ENCODE measurements around the gene PKDCC.

The PKDCC gene

DNA sequence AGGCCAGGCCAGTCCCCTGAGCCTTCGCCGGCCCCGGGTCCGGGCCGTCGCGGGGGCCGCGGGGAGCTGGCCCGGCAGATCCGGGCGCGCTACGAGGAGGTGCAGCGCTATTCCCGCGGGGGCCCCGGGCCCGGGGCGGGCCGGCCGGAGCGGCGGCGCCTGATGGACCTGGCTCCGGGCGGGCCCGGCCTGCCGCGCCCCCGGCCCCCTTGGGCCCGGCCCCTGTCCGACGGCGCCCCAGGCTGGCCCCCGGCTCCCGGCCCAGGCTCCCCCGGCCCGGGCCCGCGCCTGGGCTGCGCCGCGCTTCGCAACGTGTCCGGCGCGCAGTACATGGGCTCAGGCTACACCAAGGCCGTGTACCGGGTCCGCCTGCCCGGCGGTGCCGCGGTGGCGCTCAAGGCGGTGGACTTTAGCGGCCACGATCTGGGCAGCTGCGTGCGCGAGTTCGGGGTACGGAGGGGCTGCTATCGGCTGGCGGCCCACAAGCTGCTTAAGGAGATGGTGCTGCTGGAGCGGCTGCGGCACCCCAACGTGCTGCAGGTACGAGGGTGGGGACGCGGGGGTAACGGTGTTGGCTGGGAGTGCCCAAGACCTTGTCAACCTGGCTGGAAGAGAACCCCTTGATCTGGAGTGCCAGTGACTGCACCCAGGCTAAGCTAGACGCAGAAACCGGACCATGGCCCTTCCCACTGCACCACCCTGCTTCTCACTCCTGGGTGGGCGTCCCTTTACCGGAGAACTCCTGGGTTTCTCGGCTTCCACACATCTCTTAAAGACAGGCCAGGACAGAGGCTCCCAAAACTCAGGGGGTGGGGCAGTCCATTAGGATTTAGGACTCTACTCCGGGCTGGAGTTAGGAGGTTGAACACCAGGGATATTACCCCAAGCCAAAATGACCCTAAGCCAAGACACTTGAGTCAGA is 739 bp downstream of the PKDCC start:
- in situ Hi-C loops (cut with MboI; ENCODE audit: low sequenced_read_pairs) = no loop called here

GRCh38 chr2:42049221-42050009 is 1.6 kb downstream of the PKDCC start:
- in situ Hi-C loops (cut with MboI; ENCODE audit: low sequenced_read_pairs) = no loop called here

DNA sequence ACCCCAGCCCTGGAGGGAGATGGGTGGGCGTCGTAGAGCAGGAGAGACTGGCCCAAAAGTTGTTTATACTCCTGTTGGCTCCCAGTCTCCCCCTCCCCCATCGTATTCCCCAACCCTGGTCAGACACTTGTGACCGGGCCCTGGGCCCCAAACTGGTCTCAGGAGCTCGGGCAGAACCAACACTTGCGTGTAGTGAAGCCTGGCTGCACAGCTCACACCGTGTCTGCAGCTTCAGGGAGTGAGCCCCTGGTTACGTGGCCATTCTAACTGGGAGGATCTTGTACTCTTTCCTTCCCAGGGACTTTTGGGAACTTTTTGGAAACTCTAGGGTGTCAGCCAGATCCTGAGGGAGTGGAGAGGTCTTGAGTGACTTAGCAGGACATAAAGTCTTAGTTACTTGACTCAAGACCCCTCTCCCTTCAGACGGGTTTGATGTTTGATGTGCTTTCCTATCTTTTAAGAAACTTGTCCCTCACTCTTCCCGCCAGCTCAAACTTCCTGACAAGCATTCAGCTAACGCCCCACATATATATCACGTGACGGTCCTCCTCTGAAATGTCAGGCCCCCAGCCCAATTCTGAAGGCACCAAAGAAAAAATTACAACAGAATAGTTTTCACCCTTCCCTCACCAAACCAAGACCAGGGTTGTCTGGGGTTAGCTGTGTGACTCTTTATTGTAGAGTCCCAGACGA is 2.3 kb downstream of the PKDCC start:
- in situ Hi-C loops (cut with MboI; ENCODE audit: low sequenced_read_pairs) = no loop called here

DNA sequence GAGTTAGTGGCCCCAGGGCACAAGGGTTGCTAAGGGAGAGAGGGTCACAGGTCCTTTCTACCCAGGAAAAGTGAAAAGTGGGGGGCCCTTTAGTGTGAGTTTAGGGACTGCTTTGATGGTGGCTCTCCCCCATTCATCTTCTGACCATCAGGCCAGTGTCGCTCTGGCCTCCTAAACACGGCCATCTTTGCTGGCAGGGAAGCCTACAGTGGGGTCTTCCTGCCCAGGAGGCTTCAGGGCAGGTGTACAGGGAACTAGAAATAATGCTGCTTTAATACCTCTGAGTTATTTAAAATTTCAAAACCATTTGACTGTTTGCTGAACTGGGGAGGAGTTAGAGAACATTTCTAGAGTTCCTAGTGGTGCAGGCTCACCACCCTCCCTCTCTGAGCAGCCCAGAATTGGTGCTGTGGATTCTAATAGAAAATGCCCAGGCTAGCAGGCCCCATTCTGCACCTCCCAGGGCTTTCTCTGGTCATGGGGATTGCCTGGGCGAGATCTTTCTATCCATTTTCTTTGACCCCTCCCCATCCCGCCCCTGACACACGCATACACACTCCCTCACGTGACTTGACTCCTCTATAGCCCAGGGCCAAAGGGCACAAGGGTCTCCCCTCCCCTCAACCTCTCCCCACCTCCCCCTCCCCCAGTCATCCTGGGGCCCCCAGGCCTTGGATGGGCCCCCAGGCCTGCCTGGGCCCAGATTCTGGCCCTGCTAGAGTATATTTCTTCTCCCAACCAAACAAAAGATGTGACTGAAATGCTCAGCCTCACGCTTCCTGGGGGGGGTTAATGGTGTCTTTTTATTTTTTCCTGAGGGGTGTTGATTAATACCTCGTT is 3.1 kb downstream of the PKDCC start:
- in situ Hi-C loops (cut with MboI; ENCODE audit: low sequenced_read_pairs) = no loop called here

DNA sequence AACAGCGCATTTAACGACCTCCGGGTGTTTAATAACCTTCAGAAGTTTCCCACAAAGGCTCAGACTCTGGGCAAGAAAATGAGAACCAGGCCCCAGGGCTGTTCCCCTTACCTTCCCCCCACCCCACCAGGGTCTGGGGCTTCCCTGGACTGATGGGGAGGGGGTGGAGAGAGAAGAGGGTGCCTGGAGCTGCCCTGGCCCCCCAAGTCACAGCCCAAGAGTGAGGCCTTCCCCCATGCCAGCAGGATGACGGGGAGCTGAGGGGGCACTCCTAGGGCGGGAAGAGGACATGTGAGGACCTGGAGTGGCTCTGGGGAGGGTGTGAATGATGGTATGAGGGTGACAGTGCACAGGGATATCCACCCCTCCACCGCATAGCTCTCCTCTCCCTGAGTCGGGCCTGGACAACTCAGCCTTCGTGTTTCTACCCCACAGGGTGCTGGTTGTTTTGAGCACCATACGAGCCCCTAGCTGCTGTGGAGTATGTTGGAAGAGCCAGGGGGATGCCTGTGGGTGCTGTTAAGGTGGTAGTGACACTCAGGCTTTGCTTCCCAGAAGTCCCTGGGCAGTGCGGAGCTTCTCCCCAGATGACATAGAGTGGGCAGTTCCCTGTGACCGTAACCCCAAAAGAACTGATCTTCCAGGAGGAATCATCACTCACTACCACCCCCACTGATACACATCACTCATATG is 3.9 kb downstream of the PKDCC start:
- in situ Hi-C loops (cut with MboI; ENCODE audit: low sequenced_read_pairs) = no loop called here

GRCh38 chr2:42052702-42053481 is 5.1 kb downstream of the PKDCC start:
- in situ Hi-C loops (cut with MboI; ENCODE audit: low sequenced_read_pairs) = no loop called here

GRCh38 chr2:42053482-42053790 is 5.6 kb downstream of the PKDCC start:
- in situ Hi-C loops (cut with MboI; ENCODE audit: low sequenced_read_pairs) = no loop called here

GRCh38 chr2:42053791-42054701 is 6.2 kb downstream of the PKDCC start:
- in situ Hi-C loops (cut with MboI; ENCODE audit: low sequenced_read_pairs) = no loop called here

GRCh38 chr2:42054714-42055430 is 7.1 kb downstream of the PKDCC start:
- in situ Hi-C loops (cut with MboI; ENCODE audit: low sequenced_read_pairs) = no loop called here

GRCh38 chr2:42055573-42056514 is 8.0 kb downstream of the PKDCC start:
- in situ Hi-C loops (cut with MboI; ENCODE audit: low sequenced_read_pairs) = no loop called here

DNA sequence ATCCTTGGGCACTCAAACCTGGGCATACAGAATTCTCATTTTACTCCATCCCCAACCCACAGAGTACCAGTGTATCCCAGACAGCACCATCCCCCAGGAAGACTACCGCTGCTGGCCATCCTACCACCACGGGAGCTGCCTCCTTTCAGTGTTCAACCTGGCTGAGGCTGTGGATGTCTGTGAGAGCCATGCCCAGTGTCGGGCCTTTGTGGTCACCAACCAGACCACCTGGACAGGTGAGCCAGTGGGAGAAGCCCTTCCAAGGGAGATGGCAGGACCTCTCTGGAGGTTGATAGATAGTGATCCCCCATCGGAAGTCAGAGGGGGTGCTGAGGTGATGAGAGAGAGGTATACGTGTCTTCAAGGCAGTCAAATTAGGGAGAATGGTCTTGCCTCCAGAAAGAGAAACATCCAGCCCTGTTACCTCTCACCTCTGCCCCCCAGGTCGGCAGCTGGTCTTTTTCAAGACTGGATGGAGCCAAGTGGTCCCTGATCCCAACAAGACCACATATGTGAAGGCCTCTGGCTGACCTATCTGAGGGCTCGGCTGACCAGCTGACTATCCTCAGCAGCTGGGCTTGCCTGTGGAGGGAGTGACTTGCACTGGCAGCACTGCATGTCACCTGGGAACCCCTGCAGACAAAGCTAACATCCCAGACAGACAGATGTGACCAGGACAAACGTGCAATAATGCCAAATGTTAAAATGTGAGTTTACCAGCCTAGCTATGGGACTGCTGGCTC is 9.5 kb downstream of the PKDCC start:
- in situ Hi-C loops (cut with MboI; ENCODE audit: low sequenced_read_pairs) = no loop called here

DNA sequence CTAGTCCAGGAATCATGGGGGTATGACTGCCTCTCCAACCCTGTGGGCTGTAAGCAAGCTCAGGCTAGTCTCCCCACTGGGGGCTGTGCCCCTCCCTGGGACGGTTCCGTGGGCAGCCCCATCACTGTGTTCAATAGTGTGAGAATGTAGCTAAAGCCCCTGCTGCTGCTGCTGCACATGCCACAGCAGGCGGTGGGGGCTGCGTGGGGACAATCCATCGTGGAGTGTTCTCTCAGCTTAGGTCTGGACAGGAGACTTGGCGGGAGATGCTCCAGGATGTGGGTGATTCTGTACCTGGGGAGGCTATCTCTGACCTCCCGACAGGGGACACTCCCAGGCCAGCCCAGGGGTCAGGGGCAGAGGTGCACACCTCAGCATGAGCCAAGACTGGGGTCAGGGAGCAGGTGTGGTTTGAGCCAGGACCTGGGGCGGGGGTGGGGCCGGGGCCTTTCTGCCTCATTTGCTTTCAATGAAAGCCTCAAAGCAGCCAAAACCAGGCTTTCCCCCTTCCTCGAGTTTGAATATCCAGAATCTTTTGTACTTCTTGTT is 10.2 kb downstream of the PKDCC start:
- in situ Hi-C loops (cut with MboI; ENCODE audit: low sequenced_read_pairs) = no loop called here

- in situ Hi-C loops (cut with MboI; ENCODE audit: low sequenced_read_pairs) = no loop called here
These were observed 11.6 kb downstream of the PKDCC start for GRCh38 chr2:42059261-42059898.

- in situ Hi-C loops (cut with MboI; ENCODE audit: low sequenced_read_pairs) = no loop called here
These were observed 12.2 kb downstream of the PKDCC start for GRCh38 chr2:42060028-42060427.
